ENCODE data around the gene GNG12.

GNG12 gene

GRCh38 chr1:67655581-67655980 is 177.7 kb downstream of the GNG12 start:
- TF ChIP-seq PPARA (CRISPR knock-in tag; IDR thresholded peaks at IDR 0.05; ENCODE audit: borderline replicate concordance) (no peak), CREB5 (CRISPR knock-in tag; IDR thresholded peaks at IDR 0.05; ENCODE audit: low read depth) (no peak), TSHZ2 (CRISPR knock-in tag; IDR thresholded peaks at IDR 0.05) (no peak), GLIS3 (CRISPR knock-in tag; IDR thresholded peaks at IDR 0.05) (no peak), SNAI2 (CRISPR knock-in tag; IDR thresholded peaks at IDR 0.05) (no peak), TCF4 (CRISPR knock-in tag; IDR thresholded peaks at IDR 0.05; ENCODE audit: borderline replicate concordance) (no peak), ZNF8 (CRISPR knock-in tag; IDR thresholded peaks at IDR 0.05) (no peak), TOX (CRISPR knock-in tag; IDR thresholded peaks at IDR 0.05; ENCODE audit: borderline replicate concordance) (no peak), ZNF565 (CRISPR knock-in tag; conservative IDR thresholded peaks at IDR 0.05; ENCODE audit: low read depth) (no peak), ZC3H10 (CRISPR knock-in tag; IDR thresholded peaks at IDR 0.05) (no peak), ZFP30 (CRISPR knock-in tag; IDR thresholded peaks at IDR 0.05) (no peak), PATZ1 (CRISPR knock-in tag; IDR thresholded peaks at IDR 0.05; ENCODE audit: borderline replicate concordance) (no peak), OSR1 (CRISPR knock-in tag; IDR thresholded peaks at IDR 0.05) (no peak), ZFP3 (CRISPR knock-in tag; IDR thresholded peaks at IDR 0.05) (no peak)
- ATAC-seq = no peak

GRCh38 chr1:67653304-67653703 is 180.0 kb downstream of the GNG12 start:
- no peak for TF ChIP-seq TCF4 (CRISPR knock-in tag; IDR thresholded peaks at IDR 0.05; ENCODE audit: borderline replicate concordance)
- TF ChIP-seq PATZ1 (CRISPR knock-in tag; IDR thresholded peaks at IDR 0.05; ENCODE audit: borderline replicate concordance) = no peak
- TF ChIP-seq BACH2 (CRISPR knock-in tag; IDR thresholded peaks at IDR 0.05; ENCODE audit: borderline replicate concordance) = no peak
- no peak for TF ChIP-seq ZC3H10 (CRISPR knock-in tag; IDR thresholded peaks at IDR 0.05)
- TF ChIP-seq ZNF8 (CRISPR knock-in tag; IDR thresholded peaks at IDR 0.05) = no peak
- no peak for TF ChIP-seq ZNF565 (CRISPR knock-in tag; conservative IDR thresholded peaks at IDR 0.05; ENCODE audit: low read depth)
- ATAC-seq = no peak

- peak; percentile 83 for ATAC-seq
- no peak for TF ChIP-seq ISL1 (CRISPR knock-in tag; IDR thresholded peaks at IDR 0.05)
- TF ChIP-seq BACH2 (CRISPR knock-in tag; IDR thresholded peaks at IDR 0.05; ENCODE audit: borderline replicate concordance) = no peak
- no peak for TF ChIP-seq ZNF565 (CRISPR knock-in tag; conservative IDR thresholded peaks at IDR 0.05; ENCODE audit: low read depth)
- TF ChIP-seq POU6F1 (CRISPR knock-in tag; IDR thresholded peaks at IDR 0.05; ENCODE audit: borderline replicate concordance, low read depth) = no peak
- TF ChIP-seq ZNF8 (CRISPR knock-in tag; IDR thresholded peaks at IDR 0.05) = no peak
- TF ChIP-seq PATZ1 (CRISPR knock-in tag; IDR thresholded peaks at IDR 0.05; ENCODE audit: borderline replicate concordance) = no peak
- no peak for TF ChIP-seq TOX (CRISPR knock-in tag; IDR thresholded peaks at IDR 0.05; ENCODE audit: borderline replicate concordance)
Measured at GRCh38 chr1:67652800-67653199, 180.5 kb downstream of the GNG12 start.
